CD4-positive, alpha-beta T cell treated with Interleukin-12 subunit alpha and Interleukin-12 subunit beta, for 1 hour (primary cell): ENCODE results near the gene NIPAL3.
A peak's percentile ranks its signal among the peaks of the same experiment; 100 is the strongest.

Experiments
- DNase-seq: peaks from one replicate; pipeline ENCODE4 v3.0.0-alpha.2; 2020

NIPAL3 gene

GRCh38 chr1:24391882-24392603, 23.6 kb upstream of the NIPAL3 start:
- DNase-seq = peak; percentile 76

GRCh38 chr1:24392604-24392946, 23.0 kb upstream of the NIPAL3 start:
- DNase-seq = no peak

GRCh38 chr1:24392982-24393650, 22.5 kb upstream of the NIPAL3 start:
- DNase-seq = no peak

GRCh38 chr1:24393892-24394291, 21.7 kb upstream of the NIPAL3 start:
- no peak for DNase-seq

- DNase-seq = no peak
These were observed 15.5 kb upstream of the NIPAL3 start for GRCh38 chr1:24400065-24400464.

GRCh38 chr1:24403806-24404205, 11.8 kb upstream of the NIPAL3 start:
- no peak for DNase-seq

- DNase-seq = no peak
These were observed 8.8 kb upstream of the NIPAL3 start for GRCh38 chr1:24406788-24407187.

GRCh38 chr1:24409535-24409934, 6.1 kb upstream of the NIPAL3 start:
- no peak for DNase-seq

GRCh38 chr1:24410750-24411149, 4.9 kb upstream of the NIPAL3 start:
- DNase-seq = no peak

- no peak for DNase-seq
These were observed 3.6 kb upstream of the NIPAL3 start for GRCh38 chr1:24411963-24412362.

- no peak for DNase-seq
These were observed 3.2 kb upstream of the NIPAL3 start for GRCh38 chr1:24412408-24412807.

- DNase-seq = peak; percentile 90
These were observed 2.0 kb upstream of the NIPAL3 start, which contains the start of gene STPG1 for GRCh38 chr1:24413350-24414163. STPG1 (minus strand) TSS chr1:24413782; CDS start chr1:24401388, 12,394 bp downstream.

GRCh38 chr1:24414775-24415333, 748 bp upstream of the NIPAL3 start:
- no peak for DNase-seq

- no peak for DNase-seq
These were observed 486 bp downstream of the NIPAL3 start for GRCh38 chr1:24415910-24416665.

GRCh38 chr1:24416666-24417391, 1.2 kb downstream of the NIPAL3 start:
- peak; percentile 69 for DNase-seq

GRCh38 chr1:24417681-24418080, 2.1 kb downstream of the NIPAL3 start:
- DNase-seq = no peak

- no peak for DNase-seq
These were observed 3.5 kb downstream of the NIPAL3 start for GRCh38 chr1:24418898-24419628.

GRCh38 chr1:24420547-24420946, 4.9 kb downstream of the NIPAL3 start:
- no peak for DNase-seq

- no peak for DNase-seq
These were observed 5.9 kb downstream of the NIPAL3 start for GRCh38 chr1:24421502-24421901.

GRCh38 chr1:24424207-24424606, 8.6 kb downstream of the NIPAL3 start:
- no peak for DNase-seq

GRCh38 chr1:24424990-24425389, 9.4 kb downstream of the NIPAL3 start:
- DNase-seq = no peak
